Nucleus accumbens (tissue), 56 donors: ENCODE data around the gene CD101.

Experiments used
- DNase-seq, 56 donors: peaks; one replicate each; lab custom pipeline; 2025; lab: John Stamatoyannopoulos, UW

CD101 gene

GRCh38 chr1:117049857-117050256 lies 48.3 kb downstream of the CD101 start:
- DNase-seq, result peak in 2 of 56 donors; percentile 0 to 16

- DNase-seq, result no peak
Measured at GRCh38 chr1:117051224-117052064, 49.9 kb downstream of the CD101 start.

GRCh38 chr1:117054068-117054467 lies 52.5 kb downstream of the CD101 start:
- DNase-seq, result no peak

GRCh38 chr1:117058810-117059209 lies 57.2 kb downstream of the CD101 start:
- DNase-seq, result no peak

GRCh38 chr1:117059334-117059677 lies 57.7 kb downstream of the CD101 start:
- DNase-seq, result peak in 3 of 56 donors; percentile 29 to 58 (median 44)

GRCh38 chr1:117059678-117060440 lies 58.3 kb downstream of the CD101 start, which contains the start of gene TTF2:
TTF2 (plus strand) TSS chr1:117060326; CDS start chr1:117060347, 21 bp downstream.
- DNase-seq, result peak; percentile 42 to 96 (median 90)

GRCh38 chr1:117060441-117061317 lies 59.1 kb downstream of the CD101 start:
- peak in 4 of 56 donors; percentile 14 to 52 (median 32) for DNase-seq

GRCh38 chr1:117061986-117062415 lies 60.4 kb downstream of the CD101 start:
- DNase-seq, result no peak

- DNase-seq, result no peak
Measured at GRCh38 chr1:117066367-117066766, 64.8 kb downstream of the CD101 start.

- DNase-seq, result peak in 45 of 56 donors; percentile 4 to 77 (median 28)
Measured at GRCh38 chr1:117067533-117068370, 66.2 kb downstream of the CD101 start.

- DNase-seq, result peak in 16 of 56 donors; percentile 3 to 37 (median 11)
Measured at GRCh38 chr1:117068580-117068979, 67.0 kb downstream of the CD101 start.

GRCh38 chr1:117069220-117069844 lies 67.8 kb downstream of the CD101 start:
- DNase-seq, result no peak

- DNase-seq, result no peak
Measured at GRCh38 chr1:117070124-117070523, 68.6 kb downstream of the CD101 start.

GRCh38 chr1:117076648-117077047 lies 75.1 kb downstream of the CD101 start:
- no peak for DNase-seq

- peak in 20 of 56 donors; percentile 1 to 87 (median 35) for DNase-seq
Measured at GRCh38 chr1:117077267-117077666, 75.7 kb downstream of the CD101 start.

GRCh38 chr1:117079737-117080136 lies 78.2 kb downstream of the CD101 start:
- DNase-seq, result no peak

GRCh38 chr1:117084231-117084630 lies 82.7 kb downstream of the CD101 start:
- no peak for DNase-seq
